Testis (tissue), 2 donors: ENCODE data around the gene PAX7.

ENCODE experiments used
- POLR2A ChIP-seq: fragments of 450-650 bp; IDR thresholded peaks from one replicate; pipeline ENCODE4 v1.6.1; 2017; ENCODE audit warnings: antibody characterized with exemption, mild to moderate bottlenecking, moderate library complexity
- TF ChIP-seq, protein P1 (sequence below), 3 experiments: fragments of 450-650 bp in 2 of 3; fragments of 200-600 bp in 1 of 3; sonication (generic) in 1 of 3; IDR thresholded peaks; one replicate each; pipeline ENCODE4 v1.5.1; 2016 to 2019; ENCODE audit warnings: antibody characterized with exemption in 3 of 3, mild to moderate bottlenecking in 2 of 3, moderate library complexity in 1 of 3

DNA sequence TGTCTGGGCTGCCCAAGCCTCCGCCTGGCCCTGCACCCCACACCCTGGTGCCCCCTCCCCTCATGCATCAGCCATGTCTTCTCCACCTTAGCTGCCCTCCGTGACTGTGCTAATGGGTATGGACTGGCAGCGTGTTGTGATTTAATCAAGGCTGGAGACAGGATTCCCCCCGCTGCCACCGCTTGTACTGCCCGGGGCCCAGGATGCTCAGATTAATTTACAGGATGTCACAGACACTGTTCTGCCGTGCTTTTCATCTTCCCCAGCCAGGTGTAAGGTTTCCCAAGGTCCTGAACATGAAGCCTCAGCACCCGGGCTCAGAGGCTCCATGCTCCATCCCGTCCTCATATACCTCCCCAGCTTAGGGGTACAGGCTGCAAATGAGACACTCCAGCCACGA, 162.5 kb downstream of the PAX7 start:
- TF ChIP-seq POLR2A, result no peak
- TF ChIP-seq, protein P1, sequence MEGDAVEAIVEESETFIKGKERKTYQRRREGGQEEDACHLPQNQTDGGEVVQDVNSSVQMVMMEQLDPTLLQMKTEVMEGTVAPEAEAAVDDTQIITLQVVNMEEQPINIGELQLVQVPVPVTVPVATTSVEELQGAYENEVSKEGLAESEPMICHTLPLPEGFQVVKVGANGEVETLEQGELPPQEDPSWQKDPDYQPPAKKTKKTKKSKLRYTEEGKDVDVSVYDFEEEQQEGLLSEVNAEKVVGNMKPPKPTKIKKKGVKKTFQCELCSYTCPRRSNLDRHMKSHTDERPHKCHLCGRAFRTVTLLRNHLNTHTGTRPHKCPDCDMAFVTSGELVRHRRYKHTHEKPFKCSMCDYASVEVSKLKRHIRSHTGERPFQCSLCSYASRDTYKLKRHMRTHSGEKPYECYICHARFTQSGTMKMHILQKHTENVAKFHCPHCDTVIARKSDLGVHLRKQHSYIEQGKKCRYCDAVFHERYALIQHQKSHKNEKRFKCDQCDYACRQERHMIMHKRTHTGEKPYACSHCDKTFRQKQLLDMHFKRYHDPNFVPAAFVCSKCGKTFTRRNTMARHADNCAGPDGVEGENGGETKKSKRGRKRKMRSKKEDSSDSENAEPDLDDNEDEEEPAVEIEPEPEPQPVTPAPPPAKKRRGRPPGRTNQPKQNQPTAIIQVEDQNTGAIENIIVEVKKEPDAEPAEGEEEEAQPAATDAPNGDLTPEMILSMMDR (IDR thresholded peaks at IDR 0.05), result no peak
